Activated naive CD8-positive, alpha-beta T cell treated with anti-CD3 and anti-CD28 coated beads, Interleukin-2, amount 10 ng/mL, durations not matched to agents 7 days and 5 days (primary cell): ENCODE results near the gene VILL. TPM values are rescaled to one million over a fixed set of nuclear protein-coding genes. Genes with fewer than 3 reads are reported as not detected.
"Not testable (repeated sequence)": the region's sequence is repeated elsewhere in the genome, so short reads cannot be mapped to it uniquely, and the experiment has no call there.

Source experiments
- ATAC-seq: fragments of 150-1000 bp; cut with Tn5 transposase; one replicate; pipeline ENCODE4 v1.10.0; 2021; ENCODE audit warnings: low read depth, moderate library complexity
- POLR2A ChIA-PET: fragments of 350-600 bp; sonication (Branson Sonifier 250); formaldehyde crosslinking; loops from one replicate; lab custom pipeline; 2021; ENCODE audit warnings: antibody characterized with exemption; lab: Charles Lee
- DNase-seq: peaks from one replicate; pipeline ENCODE4 v3.0.0; 2021
- H3K27ac Mint-ChIP-seq: one replicate; pipeline ENCODE4 v1.8.0; 2022; ENCODE audit warnings: mild to moderate bottlenecking, mixed read lengths
- H3K27me3 Mint-ChIP-seq: one replicate; pipeline ENCODE4 v1.8.0; 2022; ENCODE audit warnings: mild to moderate bottlenecking, moderate library complexity, mixed read lengths
- H3K36me3 Mint-ChIP-seq: one replicate; pipeline ENCODE4 v1.8.0; 2021; ENCODE audit warnings: mild to moderate bottlenecking, mixed read lengths
- H3K4me1 Mint-ChIP-seq: one replicate; pipeline ENCODE4 v1.8.0; 2021; ENCODE audit warnings: mixed read lengths
- H3K4me3 Mint-ChIP-seq: one replicate; pipeline ENCODE4 v1.8.0; 2022; ENCODE audit warnings: mild to moderate bottlenecking, moderate library complexity, mixed read lengths
- H3K9me3 Mint-ChIP-seq: one replicate; pipeline ENCODE4 v1.8.0; 2021; ENCODE audit warnings: mixed read lengths
- total RNA-seq, 2 experiments: library from RNA; stranded (reverse); gene quantifications; one replicate each; pipeline ENCODE4 v1.2.3, GENCODE V29; 2021

VILL gene
- total RNA-seq, 2 experiments from 2014 or later, result 25.2 to 25.3 TPM

GRCh38 chr3:37985637-37986320 is 4.8 kb upstream of the VILL start:
- Mint-ChIP-seq H3K4me3 (no peak overlapping the region), H3K27me3 (no peaks in the 10 kb centered on the region), H3K9me3 (no peaks in the 10 kb centered on the region), H3K27ac (no peak overlapping the region), H3K4me1 (no peaks in the 10 kb centered on the region), H3K36me3 (no peaks in the 10 kb centered on the region)
- POLR2A ChIA-PET, result no interaction called here
- ATAC-seq, result no peak
- DNase-seq, result no peak

- no peak overlapping the region for H3K4me3 Mint-ChIP-seq
- no peaks in the 10 kb centered on the region for H3K4me1 Mint-ChIP-seq
- H3K27ac Mint-ChIP-seq, result no peak overlapping the region
- POLR2A ChIA-PET, result no interaction called here
- no peak for ATAC-seq
- no peak for DNase-seq
- H3K36me3 Mint-ChIP-seq, result no peaks in the 10 kb centered on the region
- no peaks in the 10 kb centered on the region for H3K9me3 Mint-ChIP-seq
- no peaks in the 10 kb centered on the region for H3K27me3 Mint-ChIP-seq
These were observed 3.9 kb upstream of the VILL start for GRCh38 chr3:37986479-37987314.

GRCh38 chr3:37987315-37987697 is 3.3 kb upstream of the VILL start:
- H3K4me1 Mint-ChIP-seq, result no peaks in the 10 kb centered on the region
- DNase-seq (no peak), ATAC-seq (no peak)
- H3K27me3 Mint-ChIP-seq, result no peaks in the 10 kb centered on the region
- H3K4me3 Mint-ChIP-seq, result no peak overlapping the region
- no peaks in the 10 kb centered on the region for H3K36me3 Mint-ChIP-seq
- no peaks in the 10 kb centered on the region for H3K9me3 Mint-ChIP-seq
- no peak overlapping the region for H3K27ac Mint-ChIP-seq
- POLR2A ChIA-PET, result no interaction called here

- H3K27ac Mint-ChIP-seq, result no peak overlapping the region
- ATAC-seq (no peak), DNase-seq (no peak)
- H3K9me3 Mint-ChIP-seq, result no peaks in the 10 kb centered on the region
- H3K4me1 Mint-ChIP-seq, result no peaks in the 10 kb centered on the region
- H3K4me3 Mint-ChIP-seq, result no peak overlapping the region
- H3K27me3 Mint-ChIP-seq, result no peaks in the 10 kb centered on the region
- H3K36me3 Mint-ChIP-seq, result no peaks in the 10 kb centered on the region
- POLR2A ChIA-PET, result no interaction called here
These were observed 2.8 kb upstream of the VILL start for GRCh38 chr3:37987751-37988179.

GRCh38 chr3:37988376-37988775 is 2.2 kb upstream of the VILL start:
- ATAC-seq, H3K9me3 Mint-ChIP-seq, H3K4me1 Mint-ChIP-seq, POLR2A ChIA-PET, DNase-seq, H3K36me3 Mint-ChIP-seq, H3K27ac Mint-ChIP-seq, H3K27me3 Mint-ChIP-seq, H3K4me3 Mint-ChIP-seq: not testable (repeated sequence)

- H3K27ac Mint-ChIP-seq, result no peak overlapping the region
- no peaks in the 10 kb centered on the region for H3K9me3 Mint-ChIP-seq
- ATAC-seq (no peak), DNase-seq (no peak)
- no peak overlapping the region for H3K4me3 Mint-ChIP-seq
- peaks cover 5% of the 10 kb centered on the region for H3K4me1 Mint-ChIP-seq
- H3K36me3 Mint-ChIP-seq, result no peaks in the 10 kb centered on the region
- POLR2A ChIA-PET, result no interaction called here
- no peaks in the 10 kb centered on the region for H3K27me3 Mint-ChIP-seq
These were observed 1.6 kb upstream of the VILL start for GRCh38 chr3:37988931-37989525.

GRCh38 chr3:37989821-37990480 is 635 bp upstream of the VILL start:
- POLR2A ChIA-PET, result no interaction called here
- no peak for DNase-seq
- no peaks in the 10 kb centered on the region for H3K9me3 Mint-ChIP-seq

GRCh38 chr3:37991109-37991508 is 523 bp downstream of the VILL start:
- DNase-seq (no peak), ATAC-seq (no peak)
- Mint-ChIP-seq H3K36me3 (peaks cover 6% of the 10 kb centered on the region), H3K9me3 (no peaks in the 10 kb centered on the region), H3K27ac (no peak overlapping the region), H3K4me3 (no peak overlapping the region), H3K27me3 (no peaks in the 10 kb centered on the region), H3K4me1 (peaks cover 22% of the 10 kb centered on the region)
- POLR2A ChIA-PET, result no interaction called here

More at GRCh38 chr3:37989821-37990480, 635 bp upstream of the VILL start:
- H3K4me1 Mint-ChIP-seq, result peaks cover 10% of the 10 kb centered on the region
- H3K4me3 Mint-ChIP-seq, result no peak overlapping the region
- no peak for ATAC-seq
- no peak overlapping the region for H3K27ac Mint-ChIP-seq
- H3K27me3 Mint-ChIP-seq, result no peaks in the 10 kb centered on the region
- no peaks in the 10 kb centered on the region for H3K36me3 Mint-ChIP-seq

GRCh38 chr3:37991823-37992222 is 1.2 kb downstream of the VILL start:
- DNase-seq (no peak), ATAC-seq (no peak)
- no peak overlapping the region for H3K4me3 Mint-ChIP-seq
- peak overlapping the region; percentile 21 for H3K27ac Mint-ChIP-seq
- H3K4me1 Mint-ChIP-seq, result peaks cover 29% of the 10 kb centered on the region
- POLR2A ChIA-PET, result no interaction called here
- H3K9me3 Mint-ChIP-seq, result no peaks in the 10 kb centered on the region
- H3K27me3 Mint-ChIP-seq, result no peaks in the 10 kb centered on the region
- peaks cover 12% of the 10 kb centered on the region for H3K36me3 Mint-ChIP-seq

GRCh38 chr3:37992271-37993066 is 1.9 kb downstream of the VILL start:
- H3K4me3 Mint-ChIP-seq, result no peak overlapping the region
- H3K36me3 Mint-ChIP-seq, result peaks cover 16% of the 10 kb centered on the region
- H3K4me1 Mint-ChIP-seq, result peaks cover 31% of the 10 kb centered on the region
- ATAC-seq (no peak), DNase-seq (no peak)
- H3K27ac Mint-ChIP-seq, result peak overlapping the region; percentile 42
- POLR2A ChIA-PET, result no interaction called here
- no peaks in the 10 kb centered on the region for H3K27me3 Mint-ChIP-seq
- H3K9me3 Mint-ChIP-seq, result no peaks in the 10 kb centered on the region

- Mint-ChIP-seq H3K36me3 (peaks cover 16% of the 10 kb centered on the region), H3K4me1 (peaks cover 34% of the 10 kb centered on the region), H3K4me3 (no peak overlapping the region), H3K27ac (no peak overlapping the region), H3K9me3 (no peaks in the 10 kb centered on the region), H3K27me3 (no peaks in the 10 kb centered on the region)
- DNase-seq, result no peak
- POLR2A ChIA-PET, result interaction anchor here (1.3 kb wide), 1 partner anchor 18 kb away, joined by 3 read pairs; no protein-coding TSS in a partner anchor
- no peak for ATAC-seq
These were observed 2.5 kb downstream of the VILL start for GRCh38 chr3:37993067-37993455.

- POLR2A ChIA-PET, result interaction anchor here (1.3 kb wide), 1 partner anchor 19 kb away, joined by 3 read pairs; no protein-coding TSS in a partner anchor
- no peak for DNase-seq
- Mint-ChIP-seq H3K36me3 (peaks cover 16% of the 10 kb centered on the region), H3K9me3 (no peaks in the 10 kb centered on the region), H3K4me3 (peak overlapping the region; percentile 90), H3K4me1 (peaks cover 37% of the 10 kb centered on the region), H3K27ac (peak overlapping the region; percentile 96), H3K27me3 (no peaks in the 10 kb centered on the region)
- no peak for ATAC-seq
These were observed 2.9 kb downstream of the VILL start for GRCh38 chr3:37993460-37993819.
